Measurements from ENCODE around the gene OBSCN.

Gene OBSCN

DNA sequence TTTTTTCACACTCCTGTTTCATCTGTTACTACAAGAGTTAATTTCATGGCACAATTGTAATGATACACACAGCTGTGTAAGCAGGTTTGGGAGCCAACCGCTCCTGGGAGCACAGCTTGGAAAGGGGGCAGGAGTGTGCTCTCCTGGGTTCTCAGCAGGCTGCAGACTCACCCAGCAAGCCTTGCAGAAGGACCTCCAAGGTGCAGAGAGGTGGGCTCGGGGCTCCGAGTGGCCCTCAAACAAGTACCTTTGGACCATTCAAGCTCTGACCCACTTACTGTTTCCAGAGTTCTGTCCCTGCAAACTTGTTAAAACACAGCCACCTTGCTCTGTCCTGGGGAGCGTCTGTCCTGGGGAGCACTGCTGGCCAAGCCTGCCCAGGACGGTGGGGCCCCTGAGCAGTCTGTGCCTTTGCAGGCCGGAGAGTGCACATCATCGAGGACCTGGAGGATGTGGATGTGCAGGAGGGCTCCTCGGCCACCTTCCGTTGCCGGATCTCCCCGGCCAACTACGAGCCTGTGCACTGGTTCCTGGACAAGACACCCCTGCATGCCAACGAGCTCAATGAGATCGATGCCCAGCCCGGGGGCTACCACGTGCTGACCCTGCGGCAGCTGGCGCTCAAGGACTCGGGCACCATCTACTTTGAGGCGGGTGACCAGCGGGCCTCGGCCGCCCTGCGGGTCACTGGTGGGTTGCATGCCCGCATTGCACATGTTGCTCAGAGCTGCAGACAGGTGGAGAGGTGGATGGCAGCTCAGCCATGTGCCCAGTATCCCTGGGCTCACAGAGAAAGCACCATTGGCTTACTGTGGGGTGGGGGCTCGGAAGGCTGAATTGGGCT, 78.0 kb downstream of the OBSCN start:
- Mint-ChIP-seq H3K36me3 (ENCODE audit: insufficient read depth) (peaks cover 4% of the 10 kb centered on the region), H3K27ac (no peak overlapping the region), H3K9me3 (no peaks in the 10 kb centered on the region), H3K27me3 (no peaks in the 10 kb centered on the region), H3K4me1 (ENCODE audit: low read depth in 2 of 2) (peaks cover 10 to 21% of the 10 kb centered on the region in 2 donors), H3K4me3 (no peak overlapping the region)
- DNase-seq (no peak), ATAC-seq (replicated peaks) (no peak)

DNA sequence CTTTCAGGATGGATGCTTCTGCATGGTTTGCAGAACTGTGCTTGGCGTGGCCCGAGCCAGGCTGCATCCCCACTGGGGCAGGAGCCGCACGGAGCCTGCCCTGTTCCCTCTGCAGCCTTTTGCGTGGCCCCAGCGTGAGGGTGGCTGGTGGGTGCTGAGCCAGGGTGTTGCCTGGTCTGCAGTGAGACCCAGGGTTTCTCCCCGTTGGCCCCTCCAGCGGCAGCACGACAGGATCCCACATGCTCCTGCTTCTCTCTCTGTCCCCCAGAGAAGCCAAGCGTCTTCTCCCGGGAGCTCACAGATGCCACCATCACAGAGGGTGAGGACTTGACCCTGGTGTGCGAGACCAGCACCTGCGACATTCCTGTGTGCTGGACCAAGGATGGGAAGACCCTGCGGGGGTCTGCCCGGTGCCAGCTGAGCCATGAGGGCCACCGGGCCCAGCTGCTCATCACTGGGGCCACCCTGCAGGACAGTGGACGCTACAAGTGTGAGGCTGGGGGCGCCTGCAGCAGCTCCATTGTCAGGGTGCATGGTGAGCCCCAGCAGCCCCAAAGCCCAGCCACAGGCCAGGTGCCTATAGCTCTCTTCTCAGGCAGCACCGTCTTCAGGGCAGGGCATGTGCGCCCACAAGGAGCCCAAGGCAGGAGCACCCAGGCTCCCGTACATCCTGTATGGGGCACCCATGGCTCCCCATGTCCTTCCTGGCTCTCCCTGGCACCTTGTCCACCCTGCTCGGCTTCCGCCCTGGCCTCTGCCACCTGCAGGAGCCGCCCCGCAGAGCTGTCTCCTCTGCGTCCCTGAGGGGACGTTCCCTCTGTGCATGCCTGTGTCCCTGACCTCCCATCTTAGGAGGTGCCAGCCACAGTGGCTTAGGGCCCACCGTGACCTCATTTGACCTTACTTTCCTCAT, 78.9 kb downstream of the OBSCN start:
- no peak for DNase-seq
- Mint-ChIP-seq H3K27me3 (no peaks in the 10 kb centered on the region), H3K36me3 (ENCODE audit: insufficient read depth) (peaks cover 4% of the 10 kb centered on the region), H3K4me1 (ENCODE audit: low read depth in 2 of 2) (peaks cover 10 to 22% of the 10 kb centered on the region in 2 donors), H3K4me3 (no peak overlapping the region), H3K27ac (peak overlapping the region in 1 of 2 donors; percentile 74), H3K9me3 (no peaks in the 10 kb centered on the region)
- no peak for ATAC-seq (replicated peaks)

DNA sequence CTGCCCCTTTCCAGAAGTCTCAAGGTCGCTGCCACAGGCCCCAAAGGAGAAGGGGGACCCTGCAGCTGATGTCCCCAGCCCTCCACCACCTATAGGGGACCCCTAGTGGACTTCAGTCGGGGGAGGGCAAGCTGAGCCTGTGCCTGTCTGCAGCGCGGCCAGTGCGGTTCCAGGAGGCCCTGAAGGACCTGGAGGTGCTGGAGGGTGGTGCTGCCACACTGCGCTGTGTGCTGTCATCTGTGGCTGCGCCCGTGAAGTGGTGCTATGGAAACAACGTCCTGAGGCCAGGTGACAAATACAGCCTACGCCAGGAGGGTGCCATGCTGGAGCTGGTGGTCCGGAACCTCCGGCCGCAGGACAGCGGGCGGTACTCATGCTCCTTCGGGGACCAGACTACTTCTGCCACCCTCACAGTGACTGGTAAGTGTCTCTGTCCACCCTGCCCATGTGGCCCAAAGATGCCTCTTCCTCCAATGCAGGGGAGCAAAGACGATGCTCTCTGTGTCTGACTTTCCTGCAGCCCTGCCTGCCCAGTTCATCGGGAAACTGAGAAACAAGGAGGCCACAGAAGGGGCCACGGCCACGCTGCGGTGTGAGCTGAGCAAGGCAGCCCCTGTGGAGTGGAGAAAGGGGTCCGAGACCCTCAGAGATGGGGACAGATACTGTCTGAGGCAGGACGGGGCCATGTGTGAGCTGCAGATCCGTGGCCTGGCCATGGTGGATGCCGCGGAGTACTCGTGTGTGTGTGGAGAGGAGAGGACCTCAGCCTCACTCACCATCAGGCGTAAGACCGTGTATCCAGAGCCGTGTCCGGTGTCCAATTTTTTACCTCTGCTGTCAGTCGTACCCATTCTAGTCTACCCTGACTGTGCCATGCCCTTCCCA, 79.9 kb downstream of the OBSCN start:
- Mint-ChIP-seq H3K4me1 (ENCODE audit: low read depth in 2 of 2) (peaks cover 10 to 22% of the 10 kb centered on the region in 2 donors), H3K9me3 (no peaks in the 10 kb centered on the region), H3K27me3 (no peaks in the 10 kb centered on the region), H3K36me3 (ENCODE audit: insufficient read depth) (peaks cover 4% of the 10 kb centered on the region), H3K4me3 (peak overlapping the region in 1 of 2 donors; percentile 56), H3K27ac (peak overlapping the region; percentile 84 to 94)
- DNase-seq (no peak), ATAC-seq (replicated peaks) (no peak)

DNA sequence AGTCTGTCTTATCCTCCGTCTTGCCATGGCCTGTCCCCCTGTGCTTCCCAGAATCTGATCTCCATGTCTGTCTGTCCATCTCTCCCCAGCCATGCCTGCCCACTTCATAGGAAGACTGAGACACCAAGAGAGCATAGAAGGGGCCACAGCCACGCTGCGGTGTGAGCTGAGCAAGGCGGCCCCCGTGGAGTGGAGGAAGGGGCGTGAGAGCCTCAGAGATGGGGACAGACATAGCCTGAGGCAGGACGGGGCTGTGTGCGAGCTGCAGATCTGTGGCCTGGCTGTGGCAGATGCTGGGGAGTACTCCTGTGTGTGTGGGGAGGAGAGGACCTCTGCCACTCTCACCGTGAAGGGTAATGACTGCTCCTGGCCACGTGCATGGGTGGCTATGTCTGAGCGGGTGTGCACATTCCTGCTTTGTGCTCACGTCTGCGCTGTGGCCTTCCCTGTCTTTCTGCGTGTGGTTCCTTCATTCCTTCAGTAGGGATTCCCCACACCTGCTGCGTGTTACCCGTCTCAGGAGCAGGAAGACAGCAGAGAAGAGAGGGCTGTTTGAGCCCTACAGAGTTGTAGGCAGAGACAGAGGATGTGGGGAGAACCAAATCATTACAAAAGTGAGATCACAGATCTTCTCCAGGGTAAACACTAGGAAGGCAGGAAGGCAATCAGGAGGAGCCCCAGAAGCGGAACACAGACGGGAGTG, 80.8 kb downstream of the OBSCN start:
- no peak for DNase-seq
- H3K36me3 Mint-ChIP-seq (ENCODE audit: insufficient read depth), result peaks cover 4% of the 10 kb centered on the region
- H3K4me3 Mint-ChIP-seq, result peak overlapping the region in 1 of 2 donors; percentile 56
- no peaks in the 10 kb centered on the region for H3K27me3 Mint-ChIP-seq
- peak overlapping the region; percentile 84 to 94 for H3K27ac Mint-ChIP-seq
- H3K4me1 Mint-ChIP-seq (ENCODE audit: low read depth in 2 of 2), result peaks cover 10 to 22% of the 10 kb centered on the region in 2 donors
- ATAC-seq (replicated peaks), result peak; percentile 29
- no peaks in the 10 kb centered on the region for H3K9me3 Mint-ChIP-seq

DNA sequence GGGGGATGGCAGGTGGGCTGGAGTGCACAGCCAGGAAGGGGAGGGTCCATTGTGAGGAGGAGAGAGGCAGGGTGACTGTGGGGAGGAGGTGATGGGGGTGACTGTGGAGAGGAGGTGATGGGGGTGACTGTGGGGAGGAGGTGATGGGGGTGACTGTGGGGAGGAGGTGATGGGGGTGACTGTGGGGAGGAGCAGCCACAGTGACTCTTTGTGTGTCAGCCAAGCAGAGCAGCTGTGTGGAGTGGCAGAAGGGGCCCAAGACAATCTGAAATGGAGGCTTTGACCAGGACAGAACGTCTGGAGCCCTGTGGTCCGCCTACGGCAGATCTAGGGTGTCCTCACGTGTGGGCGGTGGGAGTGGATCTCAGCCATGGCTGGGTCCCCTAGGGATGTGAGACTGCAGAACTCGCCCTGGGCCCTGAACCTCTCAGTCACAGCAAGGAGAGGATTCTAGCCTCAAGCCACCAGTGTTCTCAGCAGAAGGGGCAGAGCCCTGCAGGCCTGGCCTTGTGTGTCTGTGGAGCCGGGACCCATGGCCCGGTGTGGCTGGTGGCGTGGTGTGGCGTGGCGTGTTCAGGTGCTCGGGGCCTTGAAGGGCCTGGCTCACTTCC, 81.5 kb downstream of the OBSCN start:
- H3K9me3 Mint-ChIP-seq, result no peaks in the 10 kb centered on the region
- DNase-seq, result peak in 1 of 3 experiments; percentile 44
- peak overlapping the region; percentile 84 to 94 for H3K27ac Mint-ChIP-seq
- H3K36me3 Mint-ChIP-seq (ENCODE audit: insufficient read depth), result peaks cover 4% of the 10 kb centered on the region
- ATAC-seq (replicated peaks), result peak; percentile 54
- peak overlapping the region in 1 of 2 donors; percentile 56 for H3K4me3 Mint-ChIP-seq
- H3K4me1 Mint-ChIP-seq (ENCODE audit: low read depth in 2 of 2), result peaks cover 10 to 22% of the 10 kb centered on the region in 2 donors
- no peaks in the 10 kb centered on the region for H3K27me3 Mint-ChIP-seq

DNA sequence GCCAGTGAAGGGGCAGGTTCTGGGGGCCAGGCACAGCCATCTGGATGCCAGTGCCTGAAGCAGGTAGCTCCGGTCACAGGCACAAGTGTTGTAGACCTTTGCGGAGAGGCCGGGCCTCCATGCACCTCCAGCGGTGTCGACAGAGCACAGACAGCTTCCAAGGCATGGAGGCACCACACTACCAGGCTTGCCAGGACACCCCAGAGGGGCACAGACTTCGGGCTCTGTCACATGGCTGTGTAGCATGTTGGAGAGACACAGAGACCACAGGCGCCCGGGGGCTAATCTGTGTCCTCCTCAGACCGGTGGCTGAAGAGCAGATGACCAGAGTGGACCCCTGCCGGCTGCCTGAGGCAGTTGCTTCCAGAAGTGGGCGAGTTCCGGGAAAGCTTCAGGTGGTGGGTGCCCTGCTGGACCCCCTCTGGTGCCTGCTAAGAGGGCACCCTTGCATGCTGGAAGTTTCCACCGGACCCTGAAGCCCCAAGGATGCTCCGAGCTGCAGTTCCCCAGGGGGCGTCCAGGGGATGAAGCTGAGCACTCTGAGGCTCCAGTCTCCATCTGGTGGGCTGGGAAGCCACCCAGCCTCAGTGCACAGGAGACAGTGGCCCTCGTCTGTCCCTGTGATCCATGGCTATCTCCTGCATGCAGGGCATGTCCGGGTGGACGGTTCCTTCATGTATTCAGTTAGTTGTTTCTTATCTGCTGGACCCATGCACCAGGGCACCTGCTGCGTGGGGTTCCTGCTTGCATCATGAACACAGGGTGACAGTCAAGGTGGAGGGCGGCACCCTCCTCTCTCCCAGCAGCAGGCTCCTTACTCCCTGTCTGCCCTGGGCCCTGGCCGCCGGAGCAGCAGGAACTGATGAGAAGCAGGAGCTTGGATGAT, 82.4 kb downstream of the OBSCN start:
- H3K27me3 Mint-ChIP-seq, result no peaks in the 10 kb centered on the region
- ATAC-seq (replicated peaks) (no peak), DNase-seq (no peak)
- H3K27ac Mint-ChIP-seq, result peak overlapping the region; percentile 51 to 94
- peaks cover 10 to 22% of the 10 kb centered on the region in 2 donors for H3K4me1 Mint-ChIP-seq (ENCODE audit: low read depth in 2 of 2)
- no peaks in the 10 kb centered on the region for H3K9me3 Mint-ChIP-seq
- H3K36me3 Mint-ChIP-seq (ENCODE audit: insufficient read depth), result peaks cover 4% of the 10 kb centered on the region
- H3K4me3 Mint-ChIP-seq, result no peak overlapping the region

- H3K4me3 Mint-ChIP-seq, result no peak overlapping the region
- H3K27ac Mint-ChIP-seq, result peak overlapping the region; percentile 41 to 49
- DNase-seq (no peak), ATAC-seq (replicated peaks) (no peak)
- H3K9me3 Mint-ChIP-seq, result peaks cover 0 to 3% of the 10 kb centered on the region in 2 donors
- no peaks in the 10 kb centered on the region for H3K27me3 Mint-ChIP-seq
- H3K36me3 Mint-ChIP-seq (ENCODE audit: insufficient read depth), result no peaks in the 10 kb centered on the region
- H3K4me1 Mint-ChIP-seq (ENCODE audit: low read depth in 2 of 2), result peaks cover 10 to 21% of the 10 kb centered on the region in 2 donors
Measured at GRCh38 chr1:228291906-228292608, 84.2 kb downstream of the OBSCN start.

GRCh38 chr1:228292609-228292911, 84.7 kb downstream of the OBSCN start:
- Mint-ChIP-seq H3K4me1 (ENCODE audit: low read depth in 2 of 2) (peaks cover 9 to 17% of the 10 kb centered on the region in 2 donors), H3K36me3 (ENCODE audit: insufficient read depth) (no peaks in the 10 kb centered on the region), H3K9me3 (peaks cover 0 to 8% of the 10 kb centered on the region in 2 donors), H3K27me3 (no peaks in the 10 kb centered on the region), H3K4me3 (no peak overlapping the region), H3K27ac (peak overlapping the region in 1 of 2 donors; percentile 41)
- DNase-seq, result no peak
- no peak for ATAC-seq (replicated peaks)

DNA sequence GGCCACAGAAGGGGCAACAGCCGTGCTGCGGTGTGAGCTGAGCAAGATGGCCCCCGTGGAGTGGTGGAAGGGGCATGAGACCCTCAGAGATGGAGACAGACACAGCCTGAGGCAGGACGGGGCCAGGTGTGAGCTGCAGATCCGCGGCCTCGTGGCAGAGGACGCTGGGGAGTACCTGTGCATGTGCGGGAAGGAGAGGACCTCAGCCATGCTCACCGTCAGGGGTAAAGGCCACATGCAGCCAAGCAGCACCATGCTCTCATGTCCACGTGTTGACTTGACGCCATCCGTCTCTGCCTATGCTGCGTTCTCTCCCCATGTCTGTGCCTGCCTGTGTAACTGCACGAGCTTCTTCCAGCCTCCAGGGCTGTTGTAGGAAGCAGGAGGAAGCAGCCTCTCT, 85.5 kb downstream of the OBSCN start:
- Mint-ChIP-seq H3K36me3 (ENCODE audit: insufficient read depth) (no peaks in the 10 kb centered on the region), H3K4me3 (no peak overlapping the region), H3K9me3 (peaks cover 0 to 12% of the 10 kb centered on the region in 2 donors), H3K27ac (peak overlapping the region in 1 of 2 donors; percentile 42), H3K4me1 (ENCODE audit: low read depth in 2 of 2) (peaks cover 8 to 15% of the 10 kb centered on the region in 2 donors), H3K27me3 (no peaks in the 10 kb centered on the region)
- no peak for DNase-seq
- no peak for ATAC-seq (replicated peaks)

GRCh38 chr1:228293816-228294500, 86.1 kb downstream of the OBSCN start:
- Mint-ChIP-seq H3K36me3 (ENCODE audit: insufficient read depth) (no peaks in the 10 kb centered on the region), H3K27ac (peak overlapping the region; percentile 42 to 59), H3K4me3 (no peak overlapping the region), H3K27me3 (no peaks in the 10 kb centered on the region), H3K9me3 (peaks cover 0 to 12% of the 10 kb centered on the region in 2 donors), H3K4me1 (ENCODE audit: low read depth in 2 of 2) (peaks cover 3 to 10% of the 10 kb centered on the region in 2 donors)
- ATAC-seq (replicated peaks) (no peak), DNase-seq (no peak)

GRCh38 chr1:228294717-228295116, 86.9 kb downstream of the OBSCN start:
- Mint-ChIP-seq H3K27ac (peak overlapping the region in 1 of 2 donors; percentile 59), H3K9me3 (peaks cover 0 to 12% of the 10 kb centered on the region in 2 donors)
- no peak for ATAC-seq (replicated peaks)

More at GRCh38 chr1:228294717-228295116, 86.9 kb downstream of the OBSCN start:
- H3K4me1 Mint-ChIP-seq (ENCODE audit: low read depth in 2 of 2), result peaks cover 0 to 5% of the 10 kb centered on the region in 2 donors
- H3K27me3 Mint-ChIP-seq, result no peaks in the 10 kb centered on the region
- no peaks in the 10 kb centered on the region for H3K36me3 Mint-ChIP-seq (ENCODE audit: insufficient read depth)
- no peak for DNase-seq
- no peak overlapping the region for H3K4me3 Mint-ChIP-seq
